GM08714 (cell line): Measurements from ENCODE around the gene ESRP2.
A peak's percentile ranks its signal among the peaks of the same experiment; 100 is the strongest.

Experiments
- H3K4me3 ChIP-seq: fragments of 200-500 bp; sonication (Bioruptor generic); 2 replicates; pipeline ENCODE4 v1.5.1; 2014; ENCODE audit warnings: mild to moderate bottlenecking, low read length, inconsistent platforms
- ZNF274 ChIP-seq: IDR thresholded peaks from 2 replicates; pipeline ENCODE4 v1.6.1; 2012; ENCODE audit warnings: mild to moderate bottlenecking, low read depth, low read length

The ESRP2 gene

DNA sequence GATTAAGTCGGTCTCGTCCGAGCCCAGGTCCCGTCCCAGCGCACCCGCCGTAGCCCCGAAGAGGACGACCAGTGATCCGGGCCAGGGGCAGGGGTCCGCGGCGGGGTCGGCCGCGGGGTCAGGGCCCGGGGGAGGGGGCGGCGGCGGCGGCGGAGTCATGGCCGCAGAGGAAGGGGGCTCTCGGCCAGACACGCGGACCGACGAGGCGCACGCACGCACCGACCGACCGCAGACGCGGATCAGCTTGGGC lies at the start of gene ESRP2:
Gene ESRP2 (minus strand): TSS at position 241 of the 250 bp plus-strand sequence. CDS start 82 bp downstream, at position 159.
- no peak for TF ChIP-seq ZNF274
- H3K4me3 ChIP-seq, result peak within 1 kb of the TSS; percentile 50; the same call in 1 of the 2 replicates

DNA sequence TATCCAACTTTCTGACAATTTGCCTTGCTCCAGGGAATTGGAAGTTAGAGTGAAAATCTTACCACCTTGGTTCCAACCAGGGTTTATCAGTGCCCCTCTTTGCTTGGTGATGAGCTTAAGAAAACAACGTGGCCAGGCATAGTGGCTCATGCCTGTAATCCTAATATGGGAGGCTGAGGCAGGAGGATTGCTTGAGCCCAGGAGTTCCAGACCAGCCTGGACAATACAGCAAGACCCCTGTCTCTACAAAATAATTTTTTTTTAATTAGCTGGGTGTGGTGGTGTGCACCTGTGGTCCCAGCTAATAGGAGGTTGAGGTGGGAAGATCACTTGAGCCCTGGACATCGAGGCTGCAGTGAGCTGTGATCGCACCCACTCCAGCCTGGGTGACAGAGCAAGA lies 49.8 kb upstream of the ESRP2 start:
- peak overlapping the region; percentile 28; the same call in 1 of the 2 replicates for H3K4me3 ChIP-seq

DNA sequence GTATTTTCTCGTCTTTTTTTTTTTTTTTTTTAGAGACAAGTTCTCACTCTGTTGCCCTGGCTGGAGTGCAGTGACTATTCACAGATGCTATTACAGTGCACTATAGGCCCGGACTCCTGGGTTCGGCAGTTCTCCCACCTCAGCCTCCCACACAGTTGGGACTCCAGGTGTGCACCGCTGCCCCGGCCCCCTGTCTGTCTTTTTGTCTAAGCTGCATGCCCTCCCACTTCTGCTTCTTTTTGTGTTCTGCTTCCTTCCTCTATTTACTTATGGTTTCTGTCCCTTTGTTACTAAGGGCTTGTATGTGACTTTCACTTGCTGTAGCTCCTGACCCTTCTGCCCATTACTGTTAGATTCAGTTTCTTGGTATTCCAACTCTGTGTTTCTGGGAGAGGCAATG lies 48.9 kb upstream of the ESRP2 start:
- TF ChIP-seq ZNF274, result no peak
- peak overlapping the region; percentile 57; the same call in 1 of the 2 replicates for H3K4me3 ChIP-seq

More for the DNA sequence above, 49.8 kb upstream of the ESRP2 start:
- no peak for TF ChIP-seq ZNF274

DNA sequence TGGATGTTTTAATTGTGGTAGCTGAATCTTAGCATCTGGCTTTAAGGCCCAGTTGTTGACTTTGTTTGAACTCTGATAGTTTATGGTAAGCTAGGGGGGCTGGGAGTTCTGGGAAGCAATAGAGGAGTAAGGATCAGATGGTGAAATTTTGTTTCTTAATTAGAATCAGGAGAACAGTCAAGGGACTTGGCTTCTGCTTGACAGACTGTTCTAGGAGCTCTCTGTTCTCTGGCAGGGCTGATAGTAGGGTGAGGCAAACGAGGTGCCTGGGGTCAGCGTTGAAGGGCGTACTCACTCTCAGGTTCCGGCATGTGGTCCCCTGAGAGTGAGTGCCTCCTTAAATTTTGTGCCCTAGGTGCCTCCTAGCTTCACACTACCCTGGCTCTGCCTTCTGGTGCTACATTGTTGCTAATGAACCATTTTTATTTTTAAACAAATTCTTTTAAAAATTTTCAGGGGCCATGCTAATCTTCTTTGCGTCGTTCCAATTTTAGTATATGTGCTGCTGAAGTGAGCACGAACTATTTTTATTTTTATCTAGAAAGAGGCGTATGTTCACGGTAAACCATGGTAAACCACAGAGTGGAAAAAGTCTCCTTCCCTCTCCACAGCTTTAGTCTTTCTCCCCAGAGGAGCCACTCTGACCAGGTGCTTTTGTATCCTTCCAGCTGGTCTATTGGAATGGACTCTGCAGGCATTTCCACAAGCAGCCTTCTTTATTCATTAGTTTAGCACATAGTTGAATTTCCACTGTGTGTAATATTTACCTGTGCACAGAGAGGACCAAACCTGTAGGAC lies 48.1 kb upstream of the ESRP2 start:
- no peak for TF ChIP-seq ZNF274
- H3K4me3 ChIP-seq, result peak overlapping the region; percentile 57; the same call in 1 of the 2 replicates

DNA sequence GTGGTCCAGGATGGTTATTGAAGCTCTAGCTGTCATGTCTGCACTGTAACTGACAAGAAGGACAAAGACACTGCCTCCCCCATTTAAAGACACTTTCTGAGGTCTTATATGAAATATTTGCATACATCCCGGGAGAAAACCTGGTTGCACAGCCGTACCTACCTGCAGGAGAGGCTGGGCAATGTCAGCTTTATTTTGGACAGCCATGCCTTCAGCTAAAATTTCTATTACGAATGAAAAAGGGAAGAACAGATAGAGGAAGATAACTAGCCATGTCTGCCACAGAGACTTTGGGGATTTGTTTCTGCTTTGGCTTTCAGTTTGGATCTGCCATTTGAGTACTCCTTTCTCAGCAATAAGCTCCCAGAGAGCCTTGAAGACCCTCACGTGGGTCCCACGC lies 47.4 kb upstream of the ESRP2 start:
- H3K4me3 ChIP-seq, result peak overlapping the region; percentile 57; the same call in 1 of the 2 replicates
- TF ChIP-seq ZNF274, result no peak

DNA sequence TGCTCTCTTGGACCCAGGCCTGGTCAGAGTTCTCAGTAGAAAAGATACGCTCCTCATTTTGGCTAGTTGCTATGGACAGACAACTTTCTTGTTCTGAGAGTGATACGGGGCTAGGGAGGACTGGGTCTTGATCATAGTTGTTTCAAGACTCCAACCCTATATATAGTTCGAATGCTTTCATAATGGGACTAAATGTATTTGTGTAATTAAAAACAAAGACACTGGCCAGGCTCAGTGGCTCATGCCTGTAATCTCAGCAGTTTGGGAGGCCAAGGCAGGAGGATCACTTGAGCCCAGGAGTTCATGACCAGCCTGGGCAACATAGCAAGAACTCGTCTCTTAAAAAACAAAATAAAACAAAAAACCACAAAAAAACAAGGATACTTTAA lies 46.1 kb upstream of the ESRP2 start:
- no peak for TF ChIP-seq ZNF274
- no peak overlapping the region for H3K4me3 ChIP-seq

DNA sequence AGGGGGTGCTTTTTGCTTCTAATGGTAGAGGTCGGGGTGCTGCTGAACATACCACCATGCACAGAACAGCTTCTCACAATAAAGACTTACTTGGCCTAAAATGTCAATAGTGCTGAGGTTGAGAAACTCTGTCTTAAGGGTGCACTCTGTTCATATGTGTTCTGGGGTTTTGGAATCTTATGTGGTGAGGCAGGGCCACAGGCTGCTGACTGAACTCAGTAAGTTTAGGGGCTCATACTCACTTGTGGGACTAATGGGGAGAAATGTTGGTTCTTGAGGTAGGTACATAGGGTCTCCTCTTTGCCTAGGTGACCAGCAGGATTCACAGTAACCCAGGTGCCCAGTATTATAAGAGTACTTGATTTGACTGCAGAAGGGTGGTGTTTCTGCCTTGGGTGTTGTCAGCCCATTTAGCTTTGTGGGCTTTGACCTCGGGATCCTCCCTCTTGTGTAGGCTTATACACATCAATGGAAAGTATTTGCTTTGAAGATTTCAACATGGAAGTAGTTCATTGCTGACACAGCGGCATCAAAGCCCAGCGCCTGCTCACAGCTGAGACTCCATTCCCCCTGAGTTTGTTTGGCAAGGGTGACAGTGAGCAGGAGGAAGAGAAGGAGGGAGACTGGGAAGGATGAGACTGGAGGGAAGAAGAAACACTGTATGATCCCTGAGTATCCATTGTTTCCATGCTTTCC lies 45.6 kb upstream of the ESRP2 start:
- H3K4me3 ChIP-seq, result no peak overlapping the region

DNA sequence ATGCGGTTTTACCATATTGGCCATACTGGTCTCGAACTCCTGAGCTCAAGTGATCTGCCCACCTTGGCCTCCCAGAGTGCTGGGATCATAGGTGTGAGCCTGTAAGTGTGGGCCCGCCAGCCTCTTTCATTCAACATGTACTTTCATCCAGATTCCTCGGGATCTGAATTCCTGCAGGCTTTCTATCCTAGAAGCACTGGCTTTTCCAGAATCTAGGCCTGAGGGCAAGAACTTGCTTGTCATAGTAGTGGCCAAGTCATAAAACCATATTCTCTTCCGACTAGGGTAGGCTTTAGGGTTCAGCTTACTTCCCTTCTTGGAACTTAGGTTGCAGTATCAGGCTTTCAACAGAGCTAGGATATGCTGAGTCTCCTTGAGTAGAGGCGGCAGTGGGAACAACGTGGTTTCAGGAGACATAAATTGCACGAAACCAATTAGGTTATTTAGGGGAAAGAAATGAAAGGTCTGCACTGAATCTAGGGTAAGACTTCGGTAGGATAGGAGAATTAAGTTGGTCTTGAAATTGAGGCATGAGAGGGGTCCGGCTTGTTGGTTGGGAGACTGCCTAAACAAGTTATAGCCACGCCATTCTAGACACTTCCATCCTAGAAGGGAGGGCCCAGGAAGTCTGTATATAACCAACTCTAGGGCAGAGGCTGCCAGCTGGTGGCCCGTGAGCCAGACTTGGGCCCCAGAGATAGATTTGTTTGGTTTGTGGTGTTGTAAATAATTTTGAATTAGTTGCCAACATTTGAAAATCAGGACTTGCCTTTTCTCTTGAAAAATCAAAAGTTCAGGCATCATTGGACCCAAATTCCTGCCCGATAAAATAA lies 44.0 kb upstream of the ESRP2 start:
- no peak for TF ChIP-seq ZNF274
- no peak overlapping the region for H3K4me3 ChIP-seq

More for the DNA sequence above, 45.6 kb upstream of the ESRP2 start:
- no peak for TF ChIP-seq ZNF274

DNA sequence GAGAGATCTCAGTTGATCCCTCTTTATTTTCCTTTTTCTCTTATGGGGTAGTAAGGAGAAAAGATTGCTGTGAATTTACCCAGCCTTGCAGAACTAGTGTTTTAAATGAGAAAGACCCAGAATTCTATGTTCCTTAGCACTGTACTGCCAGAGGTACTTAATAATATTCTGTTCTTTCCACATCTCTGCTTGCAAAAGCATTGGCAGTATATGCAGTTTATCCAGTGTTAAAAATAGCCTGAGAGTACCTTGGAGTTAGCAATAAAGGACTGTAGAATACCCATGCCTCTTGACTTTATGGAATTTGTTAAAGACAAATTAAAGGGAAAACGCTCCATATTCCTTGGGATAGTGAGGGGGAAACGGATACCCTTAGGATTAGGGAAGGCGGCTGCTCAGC lies 40.3 kb upstream of the ESRP2 start:
- no peak overlapping the region for H3K4me3 ChIP-seq
- no peak for TF ChIP-seq ZNF274

DNA sequence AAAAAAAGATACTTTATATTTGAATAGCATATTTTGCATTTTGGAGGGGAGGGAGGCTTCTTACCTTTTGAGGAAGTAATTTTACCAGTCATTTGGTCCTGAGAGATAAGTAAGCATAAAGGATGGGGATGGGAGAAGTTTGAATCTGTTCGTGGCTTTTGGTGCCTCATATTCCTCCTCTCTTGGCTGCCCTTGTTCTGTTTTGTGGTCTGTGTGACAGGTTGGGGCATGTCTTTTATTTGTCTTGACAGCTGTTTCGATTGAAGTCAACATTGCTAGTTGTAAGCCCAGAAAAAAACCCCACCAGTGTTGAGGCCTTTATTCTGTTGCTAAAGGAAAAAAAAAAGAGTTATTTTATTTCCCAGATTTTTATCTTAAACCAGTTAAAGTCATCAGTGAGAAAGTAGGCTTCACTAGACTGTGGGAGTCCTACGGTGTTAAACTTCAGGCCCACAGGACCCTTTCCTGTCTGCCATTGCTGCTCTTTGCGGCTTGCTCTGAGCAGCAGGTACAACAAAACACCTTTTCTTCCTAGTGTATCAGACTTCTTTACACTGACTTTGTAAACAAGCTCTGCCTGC lies 39.8 kb upstream of the ESRP2 start:
- no peak for TF ChIP-seq ZNF274

DNA sequence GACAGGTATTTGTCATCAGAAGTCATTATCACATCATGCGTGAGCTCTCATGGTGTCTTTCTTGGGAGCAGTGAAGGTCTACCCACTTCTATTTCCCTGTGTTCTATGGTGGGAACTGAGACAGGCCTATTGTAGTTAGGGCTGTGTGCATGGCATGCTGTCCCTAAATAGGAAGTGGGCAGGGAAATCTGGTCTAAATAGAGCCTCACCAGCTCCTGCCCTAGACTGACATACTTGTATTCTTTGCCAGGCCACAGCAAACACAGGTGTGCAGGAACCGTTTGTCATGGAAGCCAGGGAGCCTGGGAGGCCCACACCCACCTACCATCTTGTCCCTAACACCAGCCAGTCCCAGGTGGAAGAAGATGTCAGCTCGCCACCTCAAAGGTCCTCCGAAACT lies 38.5 kb upstream of the ESRP2 start:
- no peak for TF ChIP-seq ZNF274
- H3K4me3 ChIP-seq, result no peak overlapping the region

More for the DNA sequence above, 39.8 kb upstream of the ESRP2 start:
- no peak overlapping the region; the same call in 1 of the 2 replicates for H3K4me3 ChIP-seq

DNA sequence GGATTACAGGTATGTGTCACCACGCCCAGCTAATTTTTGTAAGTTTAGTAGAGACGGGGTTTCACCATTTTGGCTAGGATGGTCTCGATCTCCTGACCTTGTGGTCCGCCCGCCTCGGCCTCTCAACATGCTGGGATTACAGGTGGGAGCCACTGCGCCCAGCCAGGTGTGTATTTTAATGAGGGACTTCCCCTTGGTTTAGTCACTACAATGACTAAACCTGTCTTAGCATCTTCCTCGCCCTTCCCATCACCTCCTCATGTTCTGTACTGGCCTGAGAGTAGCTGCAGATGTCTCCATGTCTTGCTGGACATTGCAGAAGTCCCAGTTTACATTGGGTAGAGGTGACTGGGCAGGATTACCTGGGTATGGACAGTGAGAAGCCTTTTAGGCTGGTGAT lies 38.0 kb upstream of the ESRP2 start:
- no peak for TF ChIP-seq ZNF274
- H3K4me3 ChIP-seq, result no peak overlapping the region

DNA sequence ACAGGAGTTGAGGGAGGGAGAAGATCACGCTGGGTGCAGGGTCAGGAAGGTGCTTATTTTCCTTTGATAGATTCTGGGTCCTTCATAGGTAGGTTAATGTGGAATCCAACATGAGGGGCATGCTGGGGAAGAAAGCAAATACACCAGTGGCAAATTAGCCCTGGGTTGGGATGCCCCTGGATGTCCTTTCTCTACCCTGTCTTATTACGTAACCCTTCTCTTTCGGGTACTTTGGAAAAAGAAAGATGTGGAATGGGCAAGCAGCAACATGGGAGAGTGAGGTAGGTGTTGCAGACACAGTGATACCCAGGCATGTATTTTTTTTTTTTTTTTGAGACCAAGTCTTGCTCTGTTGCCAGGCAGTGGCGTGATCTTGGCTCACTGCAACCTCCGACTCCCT lies 37.5 kb upstream of the ESRP2 start:
- TF ChIP-seq ZNF274, result no peak
- H3K4me3 ChIP-seq, result no peak overlapping the region
